ENCODE results near the gene PIGU. TPM values are rescaled to one million over a fixed set of nuclear protein-coding genes. Genes with fewer than 3 reads are reported as not detected.

The PIGU gene
- total RNA-seq, 1 experiment from 2014 or later = 25.1 TPM

- no peak for TF ChIP-seq MAX (IDR thresholded peaks at IDR 0.05)
- no peak for TF ChIP-seq RAD21 (IDR thresholded peaks at IDR 0.05; ENCODE audit: low read depth)
Measured at GRCh38 chr20:34600892-34601653, 75.8 kb downstream of the PIGU start (continued).

- ChIA-PET CTCF (no interaction called here), RAD21 (ENCODE audit: low non-redundant PET in 1 of 2, low total read pairs in 2 of 2, uncharacterized antibody in 2 of 2, unreplicated experiment in 2 of 2) (no interaction called here), POLR2A (no interaction called here)
- H3K27me3 ChIP-seq (ENCODE audit: insufficient read depth, low read length) = no peaks in the 10 kb centered on the region
- H3K9ac ChIP-seq (ENCODE audit: low read length) = no peak overlapping the region
- no peak overlapping the region for H3K4me2 ChIP-seq (ENCODE audit: low read length)
- no peak for TF ChIP-seq ZBTB33 (IDR thresholded peaks at IDR 0.05; ENCODE audit: extremely low read depth, insufficient replicate concordance, low read length)
- no peak for TF ChIP-seq ELF1 (IDR thresholded peaks at IDR 0.05; ENCODE audit: borderline replicate concordance, low read depth)
- TF ChIP-seq POLR2A (IDR thresholded peaks at IDR 0.05; ENCODE audit: borderline replicate concordance, extremely low read depth, insufficient read depth, insufficient read length) = no peak
- no peak for TF ChIP-seq EGR1 (IDR thresholded peaks at IDR 0.05; ENCODE audit: low read depth)
- no peak for TF ChIP-seq CEBPB (IDR thresholded peaks at IDR 0.05; ENCODE audit: low read depth)
- TF ChIP-seq CBX3 (IDR thresholded peaks at IDR 0.05; ENCODE audit: low read depth) = no peak
- TF ChIP-seq CTCF (IDR thresholded peaks at IDR 0.05 in 2 of 3, conservative IDR thresholded peaks at IDR 0.05 in 1 of 3; ENCODE audit: borderline replicate concordance in 1 of 3, insufficient read depth in 1 of 3, low read depth in 2 of 3, low read length in 2 of 3) = no peak
- no peak for TF ChIP-seq ZNF274 (IDR thresholded peaks at IDR 0.05; ENCODE audit: low read depth, low read length)
- no peak for TF ChIP-seq FOSL1 (IDR thresholded peaks at IDR 0.05; ENCODE audit: low read depth)
- TF ChIP-seq EZH2phosphoT487 (IDR thresholded peaks at IDR 0.05; ENCODE audit: borderline replicate concordance) = no peak
- TF ChIP-seq RAD21 (IDR thresholded peaks at IDR 0.05; ENCODE audit: low read depth) = no peak
- no peak for TF ChIP-seq TCF7L2 (IDR thresholded peaks at IDR 0.05; ENCODE audit: borderline replicate concordance, extremely low read depth, insufficient read depth, insufficient read length)
- TF ChIP-seq EZH2 (IDR thresholded peaks at IDR 0.05) = no peak
- TF ChIP-seq SP1 (IDR thresholded peaks at IDR 0.05; ENCODE audit: low read depth) = no peak
- no peak for TF ChIP-seq YY1 (IDR thresholded peaks at IDR 0.05; ENCODE audit: extremely low read depth, insufficient replicate concordance, low read depth, low read length)
- no peak for TF ChIP-seq SIN3A (IDR thresholded peaks at IDR 0.05; ENCODE audit: low read depth)
- TF ChIP-seq SRF (IDR thresholded peaks at IDR 0.05; ENCODE audit: low read depth) = no peak
- no peak for TF ChIP-seq ZFX (IDR thresholded peaks at IDR 0.05)
- no peak overlapping the region for H2AFZ ChIP-seq (ENCODE audit: low read depth, low read length, poor library complexity, severe bottlenecking)
- no peaks in the 10 kb centered on the region for H3K9me3 ChIP-seq (ENCODE audit: control insufficient read depth in 1 of 2, insufficient read depth in 1 of 2, low read depth in 1 of 2, low read length in 2 of 2)
- no peaks in the 10 kb centered on the region for H4K20me1 ChIP-seq (ENCODE audit: insufficient read depth)
- H3K4me3 ChIP-seq (replicated peaks in 1 of 2; ENCODE audit: low read depth in 1 of 2, low read length in 2 of 2) = no peak overlapping the region
- H3K79me2 ChIP-seq (ENCODE audit: insufficient read depth, low read length) = no peaks in the 10 kb centered on the region
- no peaks in the 10 kb centered on the region for H3K9me2 ChIP-seq (ENCODE audit: insufficient read depth)
- H3K4me1 ChIP-seq (ENCODE audit: control insufficient read depth in 1 of 2, insufficient read depth in 2 of 2, low read length in 2 of 2) = peaks cover 0 to 3% of the 10 kb centered on the region in 2 experiments; a peak in 2 of 4 replicates
- H3K36me3 ChIP-seq (ENCODE audit: control insufficient read depth in 1 of 2, insufficient read depth in 2 of 2, low read length in 2 of 2) = no peaks in the 10 kb centered on the region
- BruUV-seq (replicated peaks) = no TSS peak
- ATAC-seq = no peak
- no peak overlapping the region for H3K27ac ChIP-seq (ENCODE audit: low read depth, low read length)
- DNase-seq (ENCODE audit: low read depth, low spot score) = no peak
- intact Hi-C loops (cut with micrococcal nuclease) = no loop called here
Measured at GRCh38 chr20:34595377-34596184, 81.3 kb downstream of the PIGU start.
